Spleen (tissue), 11 donors: ENCODE results near the gene NARF. TPM values are rescaled to one million over a fixed set of nuclear protein-coding genes. Genes with fewer than 3 reads are reported as not detected.
"Not testable (repeated sequence)": the region's sequence is repeated elsewhere in the genome, so short reads cannot be mapped to it uniquely, and the experiment has no call there.

Source experiments
- DNase-seq: peaks from one replicate; pipeline ENCODE4 v3.0.0-alpha.2; 2020
- H3K27ac ChIP-seq, 8 donors: fragments of 200-600 bp; sonication (generic) in 7 of 8; 1 replicate in 4 of 8; 2 replicates in 4 of 8; pipeline versions ENCODE4 v1.5.0 to v1.8.0; 2016 to 2021; ENCODE audit warnings: inconsistent platforms in 4 of 8, mild to moderate bottlenecking in 4 of 8, moderate library complexity in 1 of 8
- H3K27me3 ChIP-seq, 7 donors: fragments of 200-600 bp; sonication (generic) in 6 of 7; replicated peaks in 1 of 7; 1 replicate in 4 of 7; 2 replicates in 3 of 7; pipeline versions ENCODE4 v1.5.0 to v1.8.0; 2016 to 2021; ENCODE audit warnings: inconsistent platforms in 3 of 7, mild to moderate bottlenecking in 1 of 7
- H3K36me3 ChIP-seq, 6 donors: fragments of 200-600 bp; sonication (generic) in 5 of 6; 1 replicate in 4 of 6; 2 replicates in 2 of 6; pipeline versions ENCODE4 v1.5.0 to v1.8.0; 2016 to 2021; ENCODE audit warnings: inconsistent platforms in 2 of 6
- H3K4me1 ChIP-seq, 6 donors: fragments of 200-600 bp; sonication (generic) in 5 of 6; 1 replicate in 3 of 6; 2 replicates in 3 of 6; pipeline versions ENCODE4 v1.5.0 to v1.8.0; 2016 to 2021; ENCODE audit warnings: inconsistent platforms in 3 of 6
- H3K4me3 ChIP-seq, 8 donors: fragments of 200-600 bp; sonication (generic) in 7 of 8; 1 replicate in 4 of 8; 2 replicates in 4 of 8; pipeline versions ENCODE4 v1.5.0 to v1.8.0; 2016 to 2021; ENCODE audit warnings: inconsistent platforms in 4 of 8, mild to moderate bottlenecking in 4 of 8, moderate library complexity in 2 of 8
- H3K9me3 ChIP-seq, 8 donors: fragments of 200-600 bp; sonication (generic) in 7 of 8; 1 replicate in 4 of 8; 2 replicates in 4 of 8; pipeline versions ENCODE4 v1.5.0 to v1.8.0; 2016 to 2021; ENCODE audit warnings: inconsistent platforms in 4 of 8
- CTCF ChIP-seq, 11 experiments: fragments of 200-600 bp in 7 of 11; fragments of 450-650 bp in 4 of 11; sonication (generic) in 4 of 11; IDR thresholded peaks in 8 of 11; conservative IDR thresholded peaks in 3 of 11; 1 replicate in 7 of 11; 2 replicates in 4 of 11; pipeline versions ENCODE4 v1.4.0 to v1.8.0; 2016 to 2021; ENCODE audit warnings: antibody characterized with exemption in 11 of 11, inconsistent platforms in 4 of 11, mild to moderate bottlenecking in 1 of 11
- POLR2A ChIP-seq, 3 donors: fragments of 450-650 bp; IDR thresholded peaks; one replicate each; pipeline ENCODE4 v1.5.1; 2017; ENCODE audit warnings: antibody characterized with exemption in 3 of 3, mild to moderate bottlenecking in 1 of 3
- POLR2AphosphoS5 ChIP-seq, 3 donors: sonication (generic); formaldehyde crosslinking; IDR thresholded peaks; one replicate each; pipeline ENCODE4 v1.5.1; 2017; ENCODE audit warnings: antibody characterized with exemption in 3 of 3
- WGBS, 5 donors: extraction: QIAGEN DNeasy Blood & Tissue Kit in 3 of 5; methylation state at CpG; one replicate each; pipeline versions ENCODE4 v1.1.5 to v1.1.7; 2013 to 2018; 5-methylcytosine and 5-hydroxymethylcytosine counted together
- intact Hi-C: fragments of 100-400 bp; cut with DNase I; formaldehyde crosslinking; loops from one replicate; pipeline ENCODE4 v1.15.0; 2023; ENCODE audit warnings: low total_unique reads
- polyA plus RNA-seq, 3 donors: library from polyadenylated mRNA; stranded (reverse); fragments of 200-250 nt; gene quantifications; one replicate each; pipeline ENCODE4 v1.2.1, GENCODE V29; 2013
- small RNA-seq, 4 donors: library from RNA; depleted of rRNA; stranded (forward); fragments of <200 nt; gene quantifications; one replicate each; pipeline ENCODE3, GENCODE V24; 2016
- total RNA-seq, 7 donors: library from RNA; depleted of rRNA in 3 of 7; stranded (reverse); fragments of >200 nt in 3 of 7; fragmentation: NEBNext Ultra II Directional in 4 of 7; extraction: Animal tissue kit (Norgen Biotek cat#: 25700) in 4 of 7; gene quantifications; one replicate each; pipeline versions ENCODE4 v1.1.0 to v1.2.1, GENCODE V29; 2016 to 2021
- donor health status: healthy with polysubstance abuse.
- donor health status: DM: no; HTN: no; CAD: no; lungs with moderate emphysema.
- donor health status: DM: no; HTN: no; CAD: no.
- donor health status: Bipolar disorder and iron deficiency.
- donor health status: healthy.
- donor health status: DM: no; HTN: no; CAD: no.
- donor health status: DM: yes; HTN: yes; CAD: no.

NARF gene
- total and polyA plus RNA-seq, 10 donors, result 59.5 to 127 (median 97.7) TPM

- 78 to 87% (median 84%) methylated on average over 7 of the region's 7 CpGs for WGBS, 5 donors
- Histone ChIP-seq H3K27me3 (no peaks in the 10 kb centered on the region), H3K4me1 (peaks cover 37 to 100% (median 82%) of the 10 kb centered on the region in 6 donors), H3K4me3 (no peak overlapping the region), H3K9me3 (no peaks in the 10 kb centered on the region), H3K27ac (no peak overlapping the region), H3K36me3 (no peaks in the 10 kb centered on the region)
- no peak for DNase-seq
- TF ChIP-seq POLR2AphosphoS5 (IDR thresholded peaks at IDR 0.05) (no peak), CTCF (IDR thresholded peaks at IDR 0.05 in 8 of 11, conservative IDR thresholded peaks at IDR 0.05 in 3 of 11) (no peak), POLR2A (IDR thresholded peaks at IDR 0.05) (no peak)
- intact Hi-C loops, result no loop called here
Observed at GRCh38 chr17:82534401-82534812, 75.9 kb downstream of the NARF start.

- TF ChIP-seq POLR2AphosphoS5 (IDR thresholded peaks at IDR 0.05) (peak in 2 of 3 donors; percentile 68 to 73), CTCF (IDR thresholded peaks at IDR 0.05 in 8 of 11, conservative IDR thresholded peaks at IDR 0.05 in 3 of 11) (no peak), POLR2A (IDR thresholded peaks at IDR 0.05) (no peak)
- Histone ChIP-seq H3K4me1 (peaks cover 26 to 97% (median 81%) of the 10 kb centered on the region in 6 donors), H3K4me3 (no peak overlapping the region), H3K36me3 (no peaks in the 10 kb centered on the region), H3K27me3 (no peaks in the 10 kb centered on the region), H3K27ac (peak overlapping the region in 7 of 8 donors; percentile 70 to 84 (median 77)), H3K9me3 (no peaks in the 10 kb centered on the region)
- intact Hi-C loops, result no loop called here
- DNase-seq, result no peak
- WGBS, 5 donors, result 51 to 62% (median 53%) methylated on average over 6 of the region's 6 CpGs
Observed at GRCh38 chr17:82536512-82537201, 78.1 kb downstream of the NARF start.

- H3K4me3 ChIP-seq, DNase-seq, H3K36me3 ChIP-seq, H3K27me3 ChIP-seq, H3K9me3 ChIP-seq, intact Hi-C loops: not testable (repeated sequence)
- peak overlapping the region in 7 of 8 donors; percentile 70 to 84 (median 77) for H3K27ac ChIP-seq
- 75 to 93% (median 81%) methylated on average over 9 of the region's 9 CpGs for WGBS, 5 donors
- H3K4me1 ChIP-seq, result peaks cover 26 to 96% (median 76%) of the 10 kb centered on the region in 6 donors
Observed at GRCh38 chr17:82537228-82537627, 78.7 kb downstream of the NARF start.

GRCh38 chr17:82539076-82539475 is 80.5 kb downstream of the NARF start:
- H3K4me1 ChIP-seq, result peaks cover 30 to 96% (median 70%) of the 10 kb centered on the region in 6 donors
- intact Hi-C loops, H3K27ac ChIP-seq: not testable (repeated sequence)

More at GRCh38 chr17:82539076-82539475, 80.5 kb downstream of the NARF start:
- H3K9me3 ChIP-seq, H3K36me3 ChIP-seq, H3K4me3 ChIP-seq, H3K27me3 ChIP-seq, DNase-seq: not testable (repeated sequence)
- WGBS, 5 donors, result 85 to 94% (median 89%) methylated on average over 14 to 18 of the region's 18 CpGs

Small RNA genes within 50 kb of the gene (small RNA-seq; reads per million reads assigned to genes)
- gene RF00019, result 0 reads per million in 4 donors

Other genes with a start within 250 kb of the NARF start
- 10 to 100 TPM; 28.8 to 59.6 (median 43.6) TPM for gene CCDC57, start 245.9 kb upstream of the NARF start, total RNA-seq
- 100 to 1,000 TPM in 1 of 3 donors, 10 to 100 TPM in 2; 82.4 to 164 (median 83.0) TPM for gene CCDC57, start 245.9 kb upstream of the NARF start, polyA plus RNA-seq
- 100 to 1,000 TPM in 3 of 7 donors, 10 to 100 TPM in 4; 41.7 to 185 (median 91.6) TPM for gene SLC16A3, start 229.7 kb upstream of the NARF start, total RNA-seq
- gene SLC16A3, start 229.7 kb upstream of the NARF start, polyA plus RNA-seq, result 10 to 100 TPM; 11.1 to 28.2 (median 16.5) TPM
- 100 to 1,000 TPM in 5 of 7 donors, 10 to 100 TPM in 2; 74.3 to 216 (median 160) TPM for gene CSNK1D, start 185.0 kb upstream of the NARF start, total RNA-seq
- 100 to 1,000 TPM in 1 of 3 donors, 10 to 100 TPM in 2; 46.5 to 122 (median 67.2) TPM for gene CSNK1D, start 185.0 kb upstream of the NARF start, polyA plus RNA-seq
- 10 to 100 TPM; 18.9 to 60.1 (median 39.4) TPM for gene CD7, start 141.1 kb upstream of the NARF start, total RNA-seq
- gene CD7, start 141.1 kb upstream of the NARF start, polyA plus RNA-seq, result 10 to 100 TPM; 14.8 to 24.5 (median 16.1) TPM
- gene SECTM1, start 125.0 kb upstream of the NARF start, total RNA-seq, result 100 to 1,000 TPM in 1 of 7 donors, 10 to 100 TPM in 6; 55.6 to 141 (median 66.6) TPM
- gene SECTM1, start 125.0 kb upstream of the NARF start, polyA plus RNA-seq, result 10 to 100 TPM in 1 of 3 donors, 1 to 10 TPM in 2; 6.0 to 15.2 (median 7.0) TPM
- gene TEX19, start 99.5 kb upstream of the NARF start, total RNA-seq, result not detected
- not detected for gene TEX19, start 99.5 kb upstream of the NARF start, polyA plus RNA-seq
- gene UTS2R, start 87.0 kb upstream of the NARF start, total RNA-seq, result 1 to 10 TPM in 1 of 7 donors, under 1 TPM in 4, not detected in 2; 0.26 to 3.1 (median 0.60) TPM
- not detected for gene UTS2R, start 87.0 kb upstream of the NARF start, polyA plus RNA-seq
- 10 to 100 TPM; 62.3 to 88.0 (median 73.5) TPM for gene HEXD, start 40.4 kb upstream of the NARF start, total RNA-seq
- 100 to 1,000 TPM in 2 of 3 donors, 10 to 100 TPM in 1; 86.3 to 272 (median 257) TPM for gene HEXD, start 40.4 kb upstream of the NARF start, polyA plus RNA-seq
- 10 to 100 TPM; 21.3 to 28.1 (median 23.1) TPM for gene OGFOD3, start 40.2 kb upstream of the NARF start, total RNA-seq
- 10 to 100 TPM; 10.3 to 17.9 (median 12.9) TPM for gene OGFOD3, start 40.2 kb upstream of the NARF start, polyA plus RNA-seq
- 100 to 1,000 TPM; 225 to 333 (median 288) TPM for gene CYBC1, start 8.0 kb upstream of the NARF start, total RNA-seq
- 100 to 1,000 TPM; 105 to 192 (median 132) TPM for gene CYBC1, start 8.0 kb upstream of the NARF start, polyA plus RNA-seq
- gene FOXK2, start 61.0 kb downstream of the NARF start, total RNA-seq, result 10 to 100 TPM; 39.9 to 55.1 (median 45.6) TPM
- 10 to 100 TPM; 10.4 to 16.7 (median 12.4) TPM for gene FOXK2, start 61.0 kb downstream of the NARF start, polyA plus RNA-seq
- gene WDR45B, start 189.7 kb downstream of the NARF start, total RNA-seq, result 10 to 100 TPM; 62.6 to 80.2 (median 67.0) TPM
- 10 to 100 TPM; 30.9 to 52.7 (median 34.9) TPM for gene WDR45B, start 189.7 kb downstream of the NARF start, polyA plus RNA-seq
- gene RAB40B, start 240.0 kb downstream of the NARF start, total RNA-seq, result 10 to 100 TPM in 2 of 7 donors, 1 to 10 TPM in 5; 4.1 to 13.6 (median 5.5) TPM
- 1 to 10 TPM; 5.3 to 8.6 (median 8.5) TPM for gene RAB40B, start 240.0 kb downstream of the NARF start, polyA plus RNA-seq